H9 (cell line): ENCODE measurements around the gene SOBP. TPM values are rescaled to one million over a fixed set of nuclear protein-coding genes. Genes with fewer than 3 reads are reported as not detected.

Source experiments
- DNase-seq: peaks from one replicate; pipeline ENCODE4 v3.0.0-alpha.2; 2017
- H2AFZ ChIP-seq: one replicate; pipeline ENCODE4 v1.6.1; 2013; ENCODE audit warnings: mild to moderate bottlenecking, low read length, control low read depth, moderate library complexity
- H2AK5ac ChIP-seq: 2 replicates; pipeline ENCODE4 v1.6.1; 2013; ENCODE audit warnings: low read length, control low read depth, mixed read lengths; ENCODE audit not compliant: insufficient read length
- H2BK120ac ChIP-seq: one replicate; pipeline ENCODE4 v1.6.1; 2013; ENCODE audit warnings: low read depth, mild to moderate bottlenecking, low read length, control low read depth, inconsistent platforms; ENCODE audit not compliant: poor library complexity, severe bottlenecking
- H2BK12ac ChIP-seq: 2 replicates; pipeline ENCODE4 v1.6.1; 2013; ENCODE audit warnings: low read length, control low read depth, mixed read lengths, low read depth; ENCODE audit not compliant: insufficient read length
- H2BK15ac ChIP-seq: 2 replicates; pipeline ENCODE4 v1.6.1; 2013; ENCODE audit warnings: low read depth, low read length, control low read depth
- H2BK20ac ChIP-seq: one replicate; pipeline ENCODE4 v1.6.1; 2013; ENCODE audit warnings: low read depth, mild to moderate bottlenecking, low read length, control low read depth, inconsistent platforms; ENCODE audit not compliant: poor library complexity, severe bottlenecking
- H2BK5ac ChIP-seq: 2 replicates; pipeline ENCODE4 v1.6.1; 2013; ENCODE audit warnings: low read length, control low read depth, mixed read lengths; ENCODE audit not compliant: insufficient read length
- H3K14ac ChIP-seq: 2 replicates; pipeline ENCODE4 v1.6.1; 2013; ENCODE audit warnings: low read length, control low read depth; ENCODE audit not compliant: insufficient read depth
- H3K18ac ChIP-seq: 2 replicates; pipeline ENCODE4 v1.6.1; 2013; ENCODE audit warnings: low read depth, mild to moderate bottlenecking, mixed read lengths, low read length, control low read depth; ENCODE audit not compliant: insufficient read length
- H3K23ac ChIP-seq: 2 replicates; pipeline ENCODE4 v1.6.1; 2013; ENCODE audit warnings: low read length, control low read depth, mixed read lengths, low read depth; ENCODE audit not compliant: insufficient read length
- H3K23me2 ChIP-seq: 2 replicates; pipeline ENCODE4 v1.6.1; 2013; ENCODE audit warnings: low read depth, mild to moderate bottlenecking, mixed read lengths, low read length, control low read depth; ENCODE audit not compliant: insufficient read length, poor library complexity, severe bottlenecking
- H3K27ac ChIP-seq: 2 replicates; pipeline ENCODE4 v1.5.1; 2013; ENCODE audit warnings: low read length, control low read depth, mixed read lengths, low read depth; ENCODE audit not compliant: insufficient read length
- H3K27me3 ChIP-seq: 2 replicates; pipeline ENCODE4 v1.6.1; 2013; ENCODE audit warnings: low read length, control low read depth, inconsistent platforms; ENCODE audit not compliant: insufficient read depth
- H3K4ac ChIP-seq: 2 replicates; pipeline ENCODE4 v1.6.1; 2013; ENCODE audit warnings: low read depth, mild to moderate bottlenecking, control low read depth, inconsistent platforms, low read length, moderate library complexity
- H3K4me1 ChIP-seq: 2 replicates; pipeline ENCODE4 v1.6.1; 2013; ENCODE audit warnings: low read length, control low read depth, inconsistent platforms; ENCODE audit not compliant: insufficient read depth
- H3K4me2 ChIP-seq: 2 replicates; pipeline ENCODE4 v1.6.1; 2013; ENCODE audit warnings: low read length, control low read depth, mixed read lengths; ENCODE audit not compliant: insufficient read length, insufficient read depth
- H3K56ac ChIP-seq: 2 replicates; pipeline ENCODE4 v1.6.1; 2013; ENCODE audit warnings: low read depth, mild to moderate bottlenecking, mixed read lengths, low read length, control low read depth; ENCODE audit not compliant: insufficient read length
- H3K79me1 ChIP-seq: 2 replicates; pipeline ENCODE4 v1.6.1; 2013; ENCODE audit warnings: low read depth, mild to moderate bottlenecking, moderate library complexity, low read length, control low read depth, inconsistent platforms; ENCODE audit not compliant: insufficient read depth, poor library complexity, severe bottlenecking
- H3K79me2 ChIP-seq: 2 replicates; pipeline ENCODE4 v1.6.1; 2013; ENCODE audit warnings: low read length, control low read depth, inconsistent platforms; ENCODE audit not compliant: insufficient read depth
- H3K9ac ChIP-seq: 2 replicates; pipeline ENCODE4 v1.6.1; 2013; ENCODE audit warnings: low read length, control low read depth, mixed read lengths; ENCODE audit not compliant: insufficient read length; ENCODE audit errors: extremely low read depth
- H3K9me3 ChIP-seq: one replicate; pipeline ENCODE4 v1.6.1; 2013; ENCODE audit warnings: low read depth, low read length, inconsistent platforms; ENCODE audit not compliant: control insufficient read depth
- H3T11ph ChIP-seq: one replicate; pipeline ENCODE4 v1.6.1; 2013; ENCODE audit warnings: mild to moderate bottlenecking, low read length, control low read depth, inconsistent platforms
- H4K20me1 ChIP-seq: one replicate; pipeline ENCODE4 v1.6.1; 2013; ENCODE audit not compliant: control insufficient read depth, insufficient read length, insufficient read depth
- H4K5ac ChIP-seq: 2 replicates; pipeline ENCODE4 v1.6.1; 2013; ENCODE audit warnings: low read depth, mild to moderate bottlenecking, mixed read lengths, low read length, control low read depth; ENCODE audit not compliant: insufficient read length
- H4K8ac ChIP-seq: replicated peaks from 2 replicates; pipeline ENCODE4 v1.6.1; 2013; ENCODE audit warnings: low read length, control low read depth, mixed read lengths, low read depth; ENCODE audit not compliant: insufficient read length
- H4K91ac ChIP-seq: 2 replicates; pipeline ENCODE4 v1.6.1; 2013; ENCODE audit warnings: low read depth, mild to moderate bottlenecking, moderate library complexity, mixed read lengths, low read length, control low read depth; ENCODE audit not compliant: insufficient read length
- H3K27ac Mint-ChIP-seq, 3 experiments: 2 replicates in 2 of 3; 3 replicates in 1 of 3; pipeline ENCODE4 v1.8.0; 2020 to 2021; ENCODE audit warnings: mixed read lengths in 3 of 3, mild to moderate bottlenecking in 1 of 3, moderate library complexity in 1 of 3
- H3K27me3 Mint-ChIP-seq: 2 replicates; pipeline ENCODE4 v1.8.0; 2021; ENCODE audit warnings: low read depth, mild to moderate bottlenecking, moderate library complexity, mixed read lengths
- H3K36me3 Mint-ChIP-seq, 3 experiments: 2 replicates in 2 of 3; 3 replicates in 1 of 3; pipeline ENCODE4 v1.8.0; 2020 to 2021; ENCODE audit warnings: low read depth in 3 of 3, mixed read lengths in 3 of 3; ENCODE audit not compliant: insufficient read depth in 1 of 3
- H3K4me1 Mint-ChIP-seq, 2 experiments: 2 replicates each; pipeline ENCODE4 v1.8.0; 2020; ENCODE audit warnings: mixed read lengths in 2 of 2
- H3K4me3 Mint-ChIP-seq, 2 experiments: 2 replicates in 1 of 2; 3 replicates in 1 of 2; pipeline ENCODE4 v1.8.0; 2020 to 2021; ENCODE audit warnings: mild to moderate bottlenecking in 2 of 2, mixed read lengths in 2 of 2, moderate library complexity in 1 of 2
- H3K9me3 Mint-ChIP-seq, 2 experiments: 2 replicates in 1 of 2; 3 replicates in 1 of 2; pipeline ENCODE4 v1.8.0; 2020; ENCODE audit warnings: mild to moderate bottlenecking in 2 of 2, mixed read lengths in 2 of 2, moderate library complexity in 1 of 2
- CTCF ChIP-seq: fragments of 200-600 bp; sonication (generic); conservative IDR thresholded peaks from 3 replicates; pipeline ENCODE4 v1.8.0; 2021; ENCODE audit warnings: antibody characterized with exemption, mild to moderate bottlenecking
- WGBS: extraction: QIAGEN DNeasy Blood & Tissue Kit; methylation state at CpG from one replicate; pipeline ENCODE4 v1.1.7; 2013; ENCODE audit warnings: missing lambda C conversion rate, low lambda C conversion rate, mixed read lengths; ENCODE audit not compliant: insufficient read length; ENCODE audit errors: extremely low coverage; 5-methylcytosine and 5-hydroxymethylcytosine counted together
- total RNA-seq: library from RNA; stranded (reverse); gene quantifications from 2 replicates; pipeline ENCODE4 v1.2.1, GENCODE V29; 2021

The SOBP gene
- total RNA-seq, 1 experiment from 2014 or later: 4.3 TPM

GRCh38 chr6:107666981-107667601 is 177.2 kb downstream of the SOBP start:
- Histone ChIP-seq H3K4me2 (no peak overlapping the region), H2AK5ac (no peak overlapping the region), H3K14ac (no peak overlapping the region; the same call in 1 of the 2 replicates), H3K27me3 (no peaks in the 10 kb centered on the region), H2BK5ac (no peak overlapping the region), H4K8ac (no peak overlapping the region), H2BK120ac (no peak overlapping the region), H2BK20ac (no peak overlapping the region), H3K23me2 (no peaks in the 10 kb centered on the region), H3K56ac (no peak overlapping the region), H3K9me3 (no peaks in the 10 kb centered on the region), H3K27ac (no peak overlapping the region), H3K79me2 (no peaks in the 10 kb centered on the region), H3K18ac (no peak overlapping the region), H3K4ac (no peak overlapping the region), H3K79me1 (no peaks in the 10 kb centered on the region), H3K4me1 (peaks cover 7% of the 10 kb centered on the region), H2BK12ac (no peak overlapping the region), H3K23ac (no peak overlapping the region), H2AFZ (no peak overlapping the region), H4K5ac (no peak overlapping the region), H4K91ac (no peak overlapping the region), H3K9ac (no peak overlapping the region), H2BK15ac (no peak overlapping the region), H3T11ph (no peak overlapping the region), H4K20me1 (no peaks in the 10 kb centered on the region)
- DNase-seq: no peak
- Mint-ChIP-seq H3K4me3 (no peak overlapping the region), H3K27ac (peak overlapping the region in 1 of 3 experiments; percentile 55; a peak in 2 of 7 replicates), H3K9me3 (no peaks in the 10 kb centered on the region), H3K4me1 (peaks cover 49 to 51% of the 10 kb centered on the region in 2 experiments), H3K27me3 (peaks cover 6% of the 10 kb centered on the region), H3K36me3 (no peaks in the 10 kb centered on the region)
- WGBS: no CpG with 5 or more reads among the region's 13 CpGs
- no peak for TF ChIP-seq CTCF
